HAP-1 (cell line): ENCODE results near the gene USP53.

Experiments used
- DNase-seq, 2 experiments: peaks; one replicate each; pipeline ENCODE4 v3.0.0-alpha.2; 2016 to 2020; ENCODE audit warnings: low spot score in 2 of 2
- H3K27me3 ChIP-seq: fragments of 250-450 bp; sonication (Bioruptor Pico); 2 replicates; pipeline ENCODE4 v1.5.1; 2020; ENCODE audit warnings: low read depth, mild to moderate bottlenecking, moderate library complexity
- H3K36me3 ChIP-seq: fragments of 250-450 bp; sonication (Bioruptor Pico); replicated peaks from 2 replicates; pipeline ENCODE4 v1.5.1; 2020; ENCODE audit warnings: mild to moderate bottlenecking
- H3K4me1 ChIP-seq: fragments of 250-450 bp; sonication (Bioruptor Pico); 2 replicates; pipeline ENCODE4 v1.5.1; 2020; ENCODE audit warnings: mild to moderate bottlenecking
- H3K4me3 ChIP-seq: fragments of 250-450 bp; sonication (Bioruptor Pico); 2 replicates; pipeline ENCODE4 v1.5.1; 2020; ENCODE audit warnings: mild to moderate bottlenecking, moderate library complexity
- H3K9me3 ChIP-seq: fragments of 250-450 bp; sonication (Bioruptor Pico); 2 replicates; pipeline ENCODE4 v1.5.1; 2020; ENCODE audit warnings: mild to moderate bottlenecking, moderate library complexity
- in situ Hi-C: fragments of 300-500 bp; cut with MboI; formaldehyde crosslinking; loops from 3 replicates; pipeline ENCODE4 v1.14.3; 2020; ENCODE audit warnings: low sequenced_read_pairs, inconsistent platforms, mixed read lengths

The USP53 gene

GRCh38 chr4:119207051-119207450, 5.5 kb upstream of the USP53 start:
- H3K36me3 ChIP-seq: no peaks in the 10 kb centered on the region
- H3K27me3 ChIP-seq: no peaks in the 10 kb centered on the region
- H3K4me3 ChIP-seq: no peak overlapping the region
- peaks cover 4% of the 10 kb centered on the region for H3K4me1 ChIP-seq
- DNase-seq: no peak
- H3K9me3 ChIP-seq: no peaks in the 10 kb centered on the region
- in situ Hi-C loops: no loop called here

GRCh38 chr4:119209077-119209476, 3.4 kb upstream of the USP53 start:
- H3K36me3 ChIP-seq: no peaks in the 10 kb centered on the region
- H3K4me1 ChIP-seq: peaks cover 4% of the 10 kb centered on the region

GRCh38 chr4:119209586-119209985, 2.9 kb upstream of the USP53 start:
- no peak for DNase-seq
- peaks cover 4% of the 10 kb centered on the region for H3K4me1 ChIP-seq
- no peaks in the 10 kb centered on the region for H3K36me3 ChIP-seq
- no peak overlapping the region for H3K4me3 ChIP-seq
- in situ Hi-C loops: no loop called here
- no peaks in the 10 kb centered on the region for H3K27me3 ChIP-seq
- H3K9me3 ChIP-seq: no peaks in the 10 kb centered on the region

More at GRCh38 chr4:119209077-119209476, 3.4 kb upstream of the USP53 start:
- H3K4me3 ChIP-seq: no peak overlapping the region
- no peak for DNase-seq
- H3K27me3 ChIP-seq: no peaks in the 10 kb centered on the region
- in situ Hi-C loops: no loop called here
- no peaks in the 10 kb centered on the region for H3K9me3 ChIP-seq

- Histone ChIP-seq H3K9me3 (no peaks in the 10 kb centered on the region), H3K4me1 (peaks cover 4% of the 10 kb centered on the region), H3K36me3 (no peaks in the 10 kb centered on the region), H3K4me3 (no peak overlapping the region), H3K27me3 (no peaks in the 10 kb centered on the region)
- in situ Hi-C loops: no loop called here
- no peak for DNase-seq
Measured at GRCh38 chr4:119210775-119211174, 1.7 kb upstream of the USP53 start.

GRCh38 chr4:119211867-119212233, 663 bp upstream of the USP53 start:
- no peaks in the 10 kb centered on the region for H3K9me3 ChIP-seq
- DNase-seq: no peak
- no peaks in the 10 kb centered on the region for H3K27me3 ChIP-seq
- no peaks in the 10 kb centered on the region for H3K36me3 ChIP-seq
- peaks cover 4% of the 10 kb centered on the region for H3K4me1 ChIP-seq
- in situ Hi-C loops: no loop called here
- peak overlapping the region; percentile 87 for H3K4me3 ChIP-seq

- peaks cover 4% of the 10 kb centered on the region for H3K4me1 ChIP-seq
- H3K36me3 ChIP-seq: no peaks in the 10 kb centered on the region
- no peaks in the 10 kb centered on the region for H3K9me3 ChIP-seq
- H3K27me3 ChIP-seq: no peaks in the 10 kb centered on the region
- in situ Hi-C loops: no loop called here
- DNase-seq: peak; percentile 79 to 91
- peak overlapping the region; percentile 87 for H3K4me3 ChIP-seq
Measured at GRCh38 chr4:119212964-119213606, 572 bp downstream of the USP53 start.

- in situ Hi-C loops: no loop called here
- Histone ChIP-seq H3K4me1 (no peaks in the 10 kb centered on the region), H3K36me3 (no peaks in the 10 kb centered on the region), H3K4me3 (no peak overlapping the region), H3K27me3 (no peaks in the 10 kb centered on the region), H3K9me3 (no peaks in the 10 kb centered on the region)
- DNase-seq: no peak
Measured at GRCh38 chr4:119218093-119218492, 5.6 kb downstream of the USP53 start.

- no peaks in the 10 kb centered on the region for H3K36me3 ChIP-seq
- in situ Hi-C loops: no loop called here
Measured at GRCh38 chr4:119221412-119221811, 8.9 kb downstream of the USP53 start.

GRCh38 chr4:119227690-119228089, 15.2 kb downstream of the USP53 start:
- DNase-seq: no peak
- H3K4me3 ChIP-seq: no peak overlapping the region
- no peaks in the 10 kb centered on the region for H3K36me3 ChIP-seq
- H3K27me3 ChIP-seq: no peaks in the 10 kb centered on the region
- no peaks in the 10 kb centered on the region for H3K4me1 ChIP-seq
- no peaks in the 10 kb centered on the region for H3K9me3 ChIP-seq
- in situ Hi-C loops: no loop called here

More at GRCh38 chr4:119221412-119221811, 8.9 kb downstream of the USP53 start:
- Histone ChIP-seq H3K9me3 (no peaks in the 10 kb centered on the region), H3K27me3 (no peaks in the 10 kb centered on the region), H3K4me3 (no peak overlapping the region), H3K4me1 (no peaks in the 10 kb centered on the region)
- no peak for DNase-seq

- H3K4me1 ChIP-seq: no peaks in the 10 kb centered on the region
- no peaks in the 10 kb centered on the region for H3K36me3 ChIP-seq
- no peak overlapping the region for H3K4me3 ChIP-seq
- in situ Hi-C loops: no loop called here
- DNase-seq: no peak
- H3K27me3 ChIP-seq: no peaks in the 10 kb centered on the region
- no peaks in the 10 kb centered on the region for H3K9me3 ChIP-seq
Measured at GRCh38 chr4:119228406-119228805, 15.9 kb downstream of the USP53 start.

GRCh38 chr4:119229908-119230687, 17.6 kb downstream of the USP53 start:
- in situ Hi-C loops: no loop called here
- DNase-seq: no peak
- no peaks in the 10 kb centered on the region for H3K4me1 ChIP-seq
- no peaks in the 10 kb centered on the region for H3K9me3 ChIP-seq
- no peaks in the 10 kb centered on the region for H3K36me3 ChIP-seq
- H3K4me3 ChIP-seq: no peak overlapping the region
- no peaks in the 10 kb centered on the region for H3K27me3 ChIP-seq

- H3K27me3 ChIP-seq: no peaks in the 10 kb centered on the region
- H3K9me3 ChIP-seq: no peaks in the 10 kb centered on the region
- H3K4me3 ChIP-seq: no peak overlapping the region
- in situ Hi-C loops: no loop called here
- no peaks in the 10 kb centered on the region for H3K36me3 ChIP-seq
- H3K4me1 ChIP-seq: no peaks in the 10 kb centered on the region
- no peak for DNase-seq
Measured at GRCh38 chr4:119231491-119231890, 19.0 kb downstream of the USP53 start.

- H3K9me3 ChIP-seq: no peaks in the 10 kb centered on the region
- H3K4me1 ChIP-seq: no peaks in the 10 kb centered on the region
- no peak overlapping the region for H3K4me3 ChIP-seq
- no peaks in the 10 kb centered on the region for H3K36me3 ChIP-seq
- DNase-seq: no peak
- in situ Hi-C loops: no loop called here
- no peaks in the 10 kb centered on the region for H3K27me3 ChIP-seq
Measured at GRCh38 chr4:119232286-119232685, 19.8 kb downstream of the USP53 start.

GRCh38 chr4:119233191-119233590, 20.7 kb downstream of the USP53 start:
- in situ Hi-C loops: no loop called here
- H3K9me3 ChIP-seq: no peaks in the 10 kb centered on the region
- no peak overlapping the region for H3K4me3 ChIP-seq
- no peaks in the 10 kb centered on the region for H3K36me3 ChIP-seq
- no peaks in the 10 kb centered on the region for H3K4me1 ChIP-seq
- no peak for DNase-seq
- H3K27me3 ChIP-seq: no peaks in the 10 kb centered on the region
